Breast epithelium (tissue), 3 donors: ENCODE data around the gene RABGEF1.

Experiments used
- CTCF ChIP-seq, 3 donors: fragments of 450-650 bp; IDR thresholded peaks; one replicate each; pipeline ENCODE4 v1.5.1; 2016 to 2017; ENCODE audit warnings: antibody characterized with exemption in 3 of 3, mild to moderate bottlenecking in 3 of 3, moderate library complexity in 3 of 3
- POLR2A ChIP-seq: fragments of 450-650 bp; IDR thresholded peaks from one replicate; pipeline ENCODE4 v1.6.1; 2016; ENCODE audit warnings: antibody characterized with exemption, mild to moderate bottlenecking, moderate library complexity

- TF ChIP-seq CTCF (IDR thresholded peaks at IDR 0.05) (no peak), POLR2A (no peak)
Observed at GRCh38 chr7:66807736-66808135, 67.2 kb downstream of the RABGEF1 start.
